GM19395 (cell line): Measurements from ENCODE around the gene UBR2.
"Not testable (repeated sequence)": the region's sequence is repeated elsewhere in the genome, so short reads cannot be mapped to it uniquely, and the experiment has no call there.

Experiments used
- ATAC-seq: cut with Tn5 transposase; IDR thresholded peaks from one replicate; pipeline ENCODE4 v1.9.1; 2021; ENCODE audit warnings: mild to moderate bottlenecking, moderate library complexity; ENCODE audit not compliant: unreplicated experiment

The UBR2 gene

GRCh38 chr6:42726485-42727086 is 162.8 kb downstream of the UBR2 start:
- peak; percentile 83 for ATAC-seq

- ATAC-seq: no peak
Observed at GRCh38 chr6:42727087-42727611, 163.3 kb downstream of the UBR2 start.

- no peak for ATAC-seq
Observed at GRCh38 chr6:42727627-42728026, 163.8 kb downstream of the UBR2 start.

GRCh38 chr6:42729731-42730130 is 165.9 kb downstream of the UBR2 start:
- ATAC-seq: no peak

GRCh38 chr6:42733867-42734481 is 170.1 kb downstream of the UBR2 start:
- not testable (repeated sequence) for ATAC-seq

- ATAC-seq: no peak
Observed at GRCh38 chr6:42735976-42736375, 172.1 kb downstream of the UBR2 start.

- ATAC-seq: no peak
Observed at GRCh38 chr6:42740725-42741124, 176.9 kb downstream of the UBR2 start.

GRCh38 chr6:42742116-42742894 is 178.5 kb downstream of the UBR2 start:
- ATAC-seq: no peak
